ENCODE measurements around the gene SPIB.

- TF ChIP-seq EZH2phosphoT487 (IDR thresholded peaks at IDR 0.05; ENCODE audit: low read depth): no peak
- TF ChIP-seq CTCF (IDR thresholded peaks at IDR 0.05; ENCODE audit: low read depth, low read length): no peak
These were observed 9.3 kb downstream of the SPIB start for GRCh38 chr19:50427997-50428425.

All from OCI-LY3 (cell line).